ENCODE measurements around the gene RLN1. TPM values are rescaled to one million over a fixed set of nuclear protein-coding genes. Genes with fewer than 3 reads are reported as not detected.

Gene RLN1
- total RNA-seq, 6 experiments from 2014 or later, result not detected

GRCh38 chr9:5382479-5382878 is 42.8 kb upstream of the RLN1 start:
- Histone ChIP-seq H3K4me1 (no peaks in the 10 kb centered on the region), H3K36me3 (no peaks in the 10 kb centered on the region), H3K9me3 (no peaks in the 10 kb centered on the region), H3K4me3 (no peak overlapping the region), H3K27ac (no peak overlapping the region), H3K27me3 (no peaks in the 10 kb centered on the region)
- 66% methylated on average over 3 of the region's 3 CpGs for WGBS (ENCODE audit: insufficient coverage, low coverage, low lambda C conversion rate, missing lambda C conversion rate)
- DNase-seq (no peak), ATAC-seq (no peak)
- intact Hi-C loops (cut with DNase I), result no loop called here
- TF ChIP-seq CTCF (IDR thresholded peaks at IDR 0.05) (no peak), POLR2A (IDR thresholded peaks at IDR 0.05) (no peak)

- H3K4me3 ChIP-seq, result no peak overlapping the region
- no peaks in the 10 kb centered on the region for H3K36me3 ChIP-seq
- H3K9me3 ChIP-seq, result no peaks in the 10 kb centered on the region
- no peaks in the 10 kb centered on the region for H3K27me3 ChIP-seq
- no peaks in the 10 kb centered on the region for H3K4me1 ChIP-seq
- whole genome bisulfite sequencing (ENCODE audit: insufficient coverage, low coverage, low lambda C conversion rate, missing lambda C conversion rate), result 79% methylated on average over 6 of the region's 6 CpGs
- ATAC-seq (no peak), DNase-seq (no peak)
- intact Hi-C loops (cut with DNase I), result no loop called here
- TF ChIP-seq POLR2A (IDR thresholded peaks at IDR 0.05) (no peak), CTCF (IDR thresholded peaks at IDR 0.05) (no peak)
- H3K27ac ChIP-seq, result no peak overlapping the region
These were observed 36.3 kb upstream of the RLN1 start for GRCh38 chr9:5375790-5376477.

GRCh38 chr9:5375091-5375490 is 35.4 kb upstream of the RLN1 start:
- Histone ChIP-seq H3K27me3 (no peaks in the 10 kb centered on the region), H3K9me3 (no peaks in the 10 kb centered on the region), H3K36me3 (no peaks in the 10 kb centered on the region), H3K4me3 (no peak overlapping the region), H3K4me1 (no peaks in the 10 kb centered on the region), H3K27ac (no peak overlapping the region)
- ATAC-seq, result no peak
- no peak for DNase-seq
- TF ChIP-seq POLR2A (IDR thresholded peaks at IDR 0.05) (no peak), CTCF (IDR thresholded peaks at IDR 0.05) (no peak)
- intact Hi-C loops (cut with DNase I), result no loop called here
- 60% methylated on average over 1 of the region's 1 CpG for WGBS (ENCODE audit: insufficient coverage, low coverage, low lambda C conversion rate, missing lambda C conversion rate)

GRCh38 chr9:5364294-5365024 is 24.8 kb upstream of the RLN1 start:
- no peaks in the 10 kb centered on the region for H3K27me3 ChIP-seq
- no peak for DNase-seq
- H3K36me3 ChIP-seq, result no peaks in the 10 kb centered on the region
- no peaks in the 10 kb centered on the region for H3K9me3 ChIP-seq
- no peak overlapping the region for H3K4me3 ChIP-seq
- no peak for TF ChIP-seq POLR2A (IDR thresholded peaks at IDR 0.05)
- no peak for TF ChIP-seq CTCF (IDR thresholded peaks at IDR 0.05)
- ATAC-seq, result no peak
- no peaks in the 10 kb centered on the region for H3K4me1 ChIP-seq
- intact Hi-C loops (cut with DNase I), result no loop called here
- 62% methylated on average over 3 of the region's 3 CpGs for WGBS (ENCODE audit: insufficient coverage, low coverage, low lambda C conversion rate, missing lambda C conversion rate)
- H3K27ac ChIP-seq, result no peak overlapping the region

Data from right lobe of liver (tissue), 6 donors.